KMS-11 (cell line): Measurements from ENCODE around the gene SUDS3.

Experiments
- H2AFZ ChIP-seq: fragments of 200-600 bp; sonication (generic); 2 replicates; pipeline ENCODE4 v1.6.1; 2016; ENCODE audit warnings: antibody characterized with exemption, mixed run types, low read depth
- H3K27ac ChIP-seq: fragments of 200-600 bp; sonication (generic); 2 replicates; pipeline ENCODE4 v1.6.1; 2016; ENCODE audit warnings: mild to moderate bottlenecking, mixed run types
- H3K27me3 ChIP-seq: fragments of 200-600 bp; sonication (generic); 2 replicates; pipeline ENCODE4 v1.6.1; 2017; ENCODE audit warnings: mild to moderate bottlenecking, low read depth, mixed run types, moderate library complexity; ENCODE audit not compliant: insufficient read depth
- H3K36me3 ChIP-seq: fragments of 200-600 bp; sonication (generic); 2 replicates; pipeline ENCODE4 v1.6.1; 2017; ENCODE audit warnings: mild to moderate bottlenecking, mixed run types; ENCODE audit not compliant: insufficient read depth
- H3K4me1 ChIP-seq: fragments of 200-600 bp; sonication (generic); 2 replicates; pipeline ENCODE4 v1.6.1; 2016; ENCODE audit warnings: mild to moderate bottlenecking, low read depth, mixed run types; ENCODE audit not compliant: poor library complexity, severe bottlenecking
- H3K4me2 ChIP-seq: fragments of 200-600 bp; sonication (generic); 2 replicates; pipeline ENCODE4 v1.7.0; 2016; ENCODE audit warnings: mild to moderate bottlenecking, mixed run types
- H3K4me3 ChIP-seq: fragments of 200-600 bp; sonication (generic); IDR thresholded peaks from 2 replicates; pipeline ENCODE4 v1.6.1; 2017; ENCODE audit warnings: low read depth, low read length, mixed read lengths; ENCODE audit not compliant: insufficient read depth
- H3K79me2 ChIP-seq: fragments of 200-600 bp; sonication (generic); 2 replicates; pipeline ENCODE4 v1.6.1; 2016; ENCODE audit warnings: low read depth, mixed run types; ENCODE audit not compliant: insufficient read depth
- H3K9ac ChIP-seq: fragments of 200-600 bp; sonication (generic); 2 replicates; pipeline ENCODE4 v1.6.1; 2016; ENCODE audit warnings: mild to moderate bottlenecking, mixed run types
- H4K20me1 ChIP-seq: fragments of 200-600 bp; sonication (generic); 2 replicates; pipeline ENCODE4 v1.6.1; 2016; ENCODE audit warnings: mild to moderate bottlenecking, mixed run types; ENCODE audit not compliant: insufficient read depth
- TF ChIP-seq, protein P1 (sequence below): fragments of 200-600 bp; sonication (generic); conservative IDR thresholded peaks from 2 replicates; pipeline ENCODE4 v1.6.1; 2017; ENCODE audit warnings: low read depth, mild to moderate bottlenecking, antibody characterized with exemption, low read length, moderate library complexity, mixed read lengths

Gene SUDS3

GRCh38 chr12:118455327-118455726 is 79.0 kb downstream of the SUDS3 start:
- Histone ChIP-seq H3K36me3 (no peaks in the 10 kb centered on the region), H3K79me2 (no peaks in the 10 kb centered on the region), H3K4me1 (no peaks in the 10 kb centered on the region), H3K27ac (no peak overlapping the region), H3K27me3 (no peaks in the 10 kb centered on the region), H2AFZ (no peak overlapping the region), H4K20me1 (no peaks in the 10 kb centered on the region), H3K4me3 (no peak overlapping the region), H3K4me2 (no peak overlapping the region), H3K9ac (no peak overlapping the region)
- TF ChIP-seq, protein P1, sequence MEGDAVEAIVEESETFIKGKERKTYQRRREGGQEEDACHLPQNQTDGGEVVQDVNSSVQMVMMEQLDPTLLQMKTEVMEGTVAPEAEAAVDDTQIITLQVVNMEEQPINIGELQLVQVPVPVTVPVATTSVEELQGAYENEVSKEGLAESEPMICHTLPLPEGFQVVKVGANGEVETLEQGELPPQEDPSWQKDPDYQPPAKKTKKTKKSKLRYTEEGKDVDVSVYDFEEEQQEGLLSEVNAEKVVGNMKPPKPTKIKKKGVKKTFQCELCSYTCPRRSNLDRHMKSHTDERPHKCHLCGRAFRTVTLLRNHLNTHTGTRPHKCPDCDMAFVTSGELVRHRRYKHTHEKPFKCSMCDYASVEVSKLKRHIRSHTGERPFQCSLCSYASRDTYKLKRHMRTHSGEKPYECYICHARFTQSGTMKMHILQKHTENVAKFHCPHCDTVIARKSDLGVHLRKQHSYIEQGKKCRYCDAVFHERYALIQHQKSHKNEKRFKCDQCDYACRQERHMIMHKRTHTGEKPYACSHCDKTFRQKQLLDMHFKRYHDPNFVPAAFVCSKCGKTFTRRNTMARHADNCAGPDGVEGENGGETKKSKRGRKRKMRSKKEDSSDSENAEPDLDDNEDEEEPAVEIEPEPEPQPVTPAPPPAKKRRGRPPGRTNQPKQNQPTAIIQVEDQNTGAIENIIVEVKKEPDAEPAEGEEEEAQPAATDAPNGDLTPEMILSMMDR = no peak

- Histone ChIP-seq H2AFZ (no peak overlapping the region), H3K4me1 (no peaks in the 10 kb centered on the region), H3K27ac (no peak overlapping the region), H3K79me2 (no peaks in the 10 kb centered on the region), H4K20me1 (no peaks in the 10 kb centered on the region), H3K4me2 (no peak overlapping the region), H3K9ac (no peak overlapping the region), H3K27me3 (no peaks in the 10 kb centered on the region), H3K36me3 (no peaks in the 10 kb centered on the region), H3K4me3 (no peak overlapping the region)
- TF ChIP-seq, protein P1 = no peak
These were observed 80.4 kb downstream of the SUDS3 start for GRCh38 chr12:118456741-118457140.

DNA sequence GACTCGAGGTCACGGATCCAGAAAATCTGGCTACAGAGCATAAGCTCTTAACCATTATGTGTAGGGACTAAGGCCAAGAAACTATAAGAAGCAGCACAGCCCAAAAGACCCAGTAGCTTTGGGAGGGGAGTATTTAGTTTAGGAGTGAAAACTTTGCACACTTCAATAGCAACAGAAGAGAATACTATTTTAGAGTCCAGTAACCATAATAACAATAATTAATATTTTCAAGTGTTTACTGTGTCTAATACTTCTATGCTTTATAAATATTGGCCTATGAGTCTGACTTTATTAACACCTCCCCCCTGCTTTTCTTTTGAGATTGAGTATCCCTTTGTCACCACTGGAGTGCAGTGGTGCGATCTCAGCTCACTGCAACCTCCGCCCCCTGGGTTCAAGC is 82.8 kb downstream of the SUDS3 start:
- Histone ChIP-seq H3K36me3 (no peaks in the 10 kb centered on the region), H2AFZ (no peak overlapping the region), H3K27me3 (no peaks in the 10 kb centered on the region), H3K27ac (no peak overlapping the region), H3K4me1 (no peaks in the 10 kb centered on the region), H3K79me2 (no peaks in the 10 kb centered on the region), H3K4me2 (no peak overlapping the region), H4K20me1 (no peaks in the 10 kb centered on the region), H3K9ac (no peak overlapping the region), H3K4me3 (no peak overlapping the region)
- TF ChIP-seq, protein P1 = no peak

- Histone ChIP-seq H3K36me3 (no peaks in the 10 kb centered on the region), H4K20me1 (no peaks in the 10 kb centered on the region), H3K27ac (no peak overlapping the region), H3K79me2 (no peaks in the 10 kb centered on the region), H2AFZ (no peak overlapping the region), H3K27me3 (no peaks in the 10 kb centered on the region), H3K4me2 (no peak overlapping the region), H3K9ac (no peak overlapping the region), H3K4me3 (no peak overlapping the region), H3K4me1 (no peaks in the 10 kb centered on the region)
- TF ChIP-seq, protein P1 = no peak
These were observed 87.3 kb downstream of the SUDS3 start for GRCh38 chr12:118463677-118464076.
